Measurements from ENCODE around the gene UTP3. TPM values are rescaled to one million over a fixed set of nuclear protein-coding genes. Genes with fewer than 3 reads are reported as not detected.

Gene UTP3
- total RNA-seq, 1 experiment from 2014 or later = 16.4 TPM

DNA sequence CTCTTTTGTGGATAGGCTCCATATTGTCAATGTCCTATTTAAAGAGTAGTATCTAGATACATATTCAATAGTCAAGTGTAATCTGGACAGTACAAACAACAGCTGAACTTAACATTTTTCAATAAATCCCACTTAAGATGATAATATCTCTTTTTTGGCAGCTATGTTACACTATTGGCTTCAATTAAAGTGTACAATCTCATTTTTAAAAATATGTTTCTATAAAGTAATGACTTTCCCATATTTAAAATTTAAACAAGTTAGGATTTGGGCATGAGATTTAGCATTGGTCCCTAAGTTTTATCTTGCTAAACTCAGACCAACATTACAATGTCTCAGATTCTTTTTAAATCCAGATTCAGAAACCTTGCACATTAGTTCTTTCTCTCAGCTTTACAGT lies 14.1 kb upstream of the UTP3 start:
- no peak overlapping the region; the same call in 1 of the 2 replicates for H2AFZ ChIP-seq
- no peaks in the 10 kb centered on the region for H3K27me3 ChIP-seq (ENCODE audit: insufficient read depth, low read depth)
- H3K27ac ChIP-seq = no peak overlapping the region
- no peak overlapping the region for H3K4me3 ChIP-seq
- BruUV-seq (replicated peaks) = no TSS peak
- no peaks in the 10 kb centered on the region for H3K9me3 ChIP-seq (ENCODE audit: insufficient read depth, low read depth)
- CTCF ChIA-PET = no interaction called here
- H3F3A ChIP-seq (ENCODE audit: insufficient read depth, low read depth) = no peaks in the 10 kb centered on the region
- H3K79me2 ChIP-seq (ENCODE audit: low read depth) = no peaks in the 10 kb centered on the region
- no peaks in the 10 kb centered on the region for H3K4me1 ChIP-seq (replicated peaks; ENCODE audit: insufficient read depth)
- TF ChIP-seq, protein P1, sequence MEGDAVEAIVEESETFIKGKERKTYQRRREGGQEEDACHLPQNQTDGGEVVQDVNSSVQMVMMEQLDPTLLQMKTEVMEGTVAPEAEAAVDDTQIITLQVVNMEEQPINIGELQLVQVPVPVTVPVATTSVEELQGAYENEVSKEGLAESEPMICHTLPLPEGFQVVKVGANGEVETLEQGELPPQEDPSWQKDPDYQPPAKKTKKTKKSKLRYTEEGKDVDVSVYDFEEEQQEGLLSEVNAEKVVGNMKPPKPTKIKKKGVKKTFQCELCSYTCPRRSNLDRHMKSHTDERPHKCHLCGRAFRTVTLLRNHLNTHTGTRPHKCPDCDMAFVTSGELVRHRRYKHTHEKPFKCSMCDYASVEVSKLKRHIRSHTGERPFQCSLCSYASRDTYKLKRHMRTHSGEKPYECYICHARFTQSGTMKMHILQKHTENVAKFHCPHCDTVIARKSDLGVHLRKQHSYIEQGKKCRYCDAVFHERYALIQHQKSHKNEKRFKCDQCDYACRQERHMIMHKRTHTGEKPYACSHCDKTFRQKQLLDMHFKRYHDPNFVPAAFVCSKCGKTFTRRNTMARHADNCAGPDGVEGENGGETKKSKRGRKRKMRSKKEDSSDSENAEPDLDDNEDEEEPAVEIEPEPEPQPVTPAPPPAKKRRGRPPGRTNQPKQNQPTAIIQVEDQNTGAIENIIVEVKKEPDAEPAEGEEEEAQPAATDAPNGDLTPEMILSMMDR (conservative IDR thresholded peaks at IDR 0.05) = no peak
- no peak for TF ChIP-seq EZH2 (IDR thresholded peaks at IDR 0.05; ENCODE audit: low read depth)
- intact Hi-C loops (cut with micrococcal nuclease; ENCODE audit: unreplicated experiment) = no loop called here
- H3K36me3 ChIP-seq (ENCODE audit: low read depth) = no peaks in the 10 kb centered on the region
- DNase-seq = no peak
- POLR2A ChIA-PET (ENCODE audit: unreplicated experiment) = no interaction called here
- no peaks in the 10 kb centered on the region for H3K9me2 ChIP-seq (ENCODE audit: insufficient read depth)
- no peak overlapping the region for H3K4me2 ChIP-seq
- H4K20me1 ChIP-seq (ENCODE audit: insufficient read depth) = no peaks in the 10 kb centered on the region

DNA sequence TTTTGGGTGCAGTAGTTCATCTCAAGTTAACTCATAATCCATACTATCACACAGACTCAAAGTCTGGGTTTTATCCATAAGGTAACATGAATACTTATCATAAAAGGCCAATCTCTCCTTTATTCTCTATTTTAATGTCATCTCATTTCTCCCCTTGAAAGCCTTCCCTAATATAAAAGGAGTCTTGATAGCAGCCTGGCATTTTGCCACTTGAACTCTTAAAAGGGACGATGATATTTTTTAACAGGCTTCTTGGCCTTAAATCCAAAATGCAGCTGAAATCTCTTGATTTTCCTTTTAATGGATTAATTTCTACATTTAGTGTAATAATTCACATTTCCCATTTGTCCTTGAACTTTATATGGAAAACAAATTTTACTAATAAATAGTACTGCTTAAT lies 13.6 kb upstream of the UTP3 start:
- Histone ChIP-seq H3K4me1 (replicated peaks; ENCODE audit: insufficient read depth) (no peaks in the 10 kb centered on the region), H2AFZ (no peak overlapping the region), H3K4me2 (no peak overlapping the region), H3K9me3 (ENCODE audit: insufficient read depth, low read depth) (no peaks in the 10 kb centered on the region), H3K36me3 (ENCODE audit: low read depth) (no peaks in the 10 kb centered on the region), H3K79me2 (ENCODE audit: low read depth) (no peaks in the 10 kb centered on the region), H3K4me3 (no peak overlapping the region), H3K27me3 (ENCODE audit: insufficient read depth, low read depth) (no peaks in the 10 kb centered on the region), H3F3A (ENCODE audit: insufficient read depth, low read depth) (no peaks in the 10 kb centered on the region), H3K27ac (no peak overlapping the region), H4K20me1 (ENCODE audit: insufficient read depth) (no peaks in the 10 kb centered on the region), H3K9me2 (ENCODE audit: insufficient read depth) (no peaks in the 10 kb centered on the region)
- intact Hi-C loops (cut with micrococcal nuclease; ENCODE audit: unreplicated experiment) = no loop called here
- POLR2A ChIA-PET (ENCODE audit: unreplicated experiment) = no interaction called here
- TF ChIP-seq, protein P1 (conservative IDR thresholded peaks at IDR 0.05) = no peak
- TF ChIP-seq EZH2 (IDR thresholded peaks at IDR 0.05; ENCODE audit: low read depth) = no peak
- CTCF ChIA-PET = no interaction called here
- no TSS peak for BruUV-seq (replicated peaks)
- DNase-seq = no peak

DNA sequence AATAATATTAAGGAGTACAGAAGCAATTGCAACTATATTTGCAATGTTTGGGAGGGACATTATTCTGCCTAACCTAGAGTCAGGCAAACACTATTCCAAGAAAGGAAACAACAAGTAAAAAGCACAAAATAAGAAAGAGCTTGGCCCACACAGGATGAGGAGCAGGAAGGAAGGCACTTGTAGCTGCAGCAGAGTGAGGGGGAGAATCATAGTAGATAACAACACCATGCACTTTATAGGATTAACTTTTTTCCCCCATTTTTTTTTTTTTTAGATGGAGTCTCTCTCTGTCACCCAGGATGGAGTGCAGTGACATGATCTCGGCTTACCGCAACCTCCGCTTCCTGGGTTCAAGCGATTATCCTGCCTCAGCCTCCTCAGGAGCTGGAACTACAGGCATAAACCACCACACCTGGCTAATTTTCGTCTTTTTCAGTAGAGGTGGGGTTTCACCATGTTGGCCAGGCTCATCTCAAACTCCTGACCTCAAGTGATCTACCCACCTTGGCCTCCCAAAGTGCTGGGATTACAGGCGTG lies 11.7 kb upstream of the UTP3 start:
- no peak overlapping the region for H2AFZ ChIP-seq
- DNase-seq = no peak
- no peaks in the 10 kb centered on the region for H3K27me3 ChIP-seq (ENCODE audit: insufficient read depth, low read depth)
- H3K4me3 ChIP-seq = no peak overlapping the region
- no TSS peak for BruUV-seq (replicated peaks)
- H3K9me3 ChIP-seq (ENCODE audit: insufficient read depth, low read depth) = no peaks in the 10 kb centered on the region
- no peaks in the 10 kb centered on the region for H4K20me1 ChIP-seq (ENCODE audit: insufficient read depth)
- no peaks in the 10 kb centered on the region for H3K9me2 ChIP-seq (ENCODE audit: insufficient read depth)
- no peaks in the 10 kb centered on the region for H3K36me3 ChIP-seq (ENCODE audit: low read depth)
- H3K4me2 ChIP-seq = no peak overlapping the region
- H3K27ac ChIP-seq = no peak overlapping the region
- ChIA-PET POLR2A (ENCODE audit: unreplicated experiment) (interaction anchor here (0.6 kb wide), 1 partner anchor 189 kb away, joined by 7 read pairs; no protein-coding TSS in a partner anchor), CTCF (no interaction called here)
- no peaks in the 10 kb centered on the region for H3K4me1 ChIP-seq (replicated peaks; ENCODE audit: insufficient read depth)
- H3K79me2 ChIP-seq (ENCODE audit: low read depth) = no peaks in the 10 kb centered on the region
- intact Hi-C loops (cut with micrococcal nuclease; ENCODE audit: unreplicated experiment) = no loop called here
- no peaks in the 10 kb centered on the region for H3F3A ChIP-seq (ENCODE audit: insufficient read depth, low read depth)
- TF ChIP-seq, protein P1 (conservative IDR thresholded peaks at IDR 0.05) = no peak
- no peak for TF ChIP-seq EZH2 (IDR thresholded peaks at IDR 0.05; ENCODE audit: low read depth)
